Medulla oblongata (tissue), 1 donor: ENCODE measurements around the gene ATAD2B.

ENCODE experiments used
- DNase-seq: peaks from one replicate; pipeline ENCODE4 v3.0.0-alpha.2; 2015; ENCODE audit errors: extremely low spot score

ATAD2B gene

DNA sequence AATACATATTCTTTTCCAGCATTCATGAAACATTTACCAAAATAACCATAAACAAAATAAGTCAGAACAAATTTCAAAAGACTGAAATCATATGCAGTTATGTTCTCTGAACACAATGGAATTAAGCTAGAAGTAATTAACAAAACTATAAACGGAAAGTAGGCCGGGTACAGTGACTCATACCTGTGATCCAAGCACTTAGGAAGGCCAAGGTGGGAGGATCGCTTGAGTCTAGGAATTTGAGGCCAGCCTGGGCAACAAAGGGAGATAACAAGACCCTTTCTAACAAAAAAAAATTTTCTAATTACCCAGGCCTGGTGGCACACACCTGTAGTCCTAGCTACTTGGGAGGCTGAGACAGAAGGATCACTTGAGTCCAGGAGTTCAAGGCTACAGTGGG, 14.9 kb downstream of the ATAD2B start:
- DNase-seq = no peak

DNA sequence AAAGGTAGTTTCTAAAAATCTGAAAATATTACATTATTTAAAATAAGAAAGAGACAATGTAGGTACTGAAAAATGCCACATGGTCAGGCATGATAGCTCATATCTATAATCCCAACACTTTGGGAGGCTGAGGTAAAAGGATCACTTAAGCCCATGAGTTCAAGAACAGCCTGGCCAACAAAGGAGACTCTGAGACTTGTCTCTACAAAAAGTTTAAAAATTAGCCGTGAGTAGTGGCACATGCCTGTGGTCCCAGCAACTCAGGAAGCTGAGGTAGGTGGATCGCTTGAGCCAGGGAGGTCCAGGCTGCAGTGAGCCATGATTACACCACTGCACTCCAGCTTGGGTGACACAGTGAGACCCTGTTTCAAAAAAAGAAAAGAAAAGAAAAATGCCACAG, 21.8 kb downstream of the ATAD2B start:
- DNase-seq = no peak

DNA sequence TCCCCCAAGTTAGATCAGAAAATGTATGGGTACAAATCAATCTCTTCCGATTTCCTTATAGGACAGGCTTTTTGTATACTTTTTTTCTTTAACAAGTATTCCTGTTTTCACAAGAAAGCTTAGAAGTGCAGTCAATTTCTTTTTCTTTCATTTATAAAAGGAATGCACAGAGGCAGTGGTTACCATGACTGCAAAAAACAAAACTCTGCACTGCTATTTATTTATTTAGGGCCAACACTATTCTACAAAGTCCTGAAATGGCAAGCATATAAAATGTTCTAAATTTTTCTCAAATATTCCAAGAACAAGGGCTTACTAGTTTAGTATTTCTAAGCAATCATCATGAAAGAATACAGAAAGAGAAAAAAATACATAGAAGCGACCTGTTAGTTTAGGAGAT, 22.2 kb downstream of the ATAD2B start:
- no peak for DNase-seq

DNA sequence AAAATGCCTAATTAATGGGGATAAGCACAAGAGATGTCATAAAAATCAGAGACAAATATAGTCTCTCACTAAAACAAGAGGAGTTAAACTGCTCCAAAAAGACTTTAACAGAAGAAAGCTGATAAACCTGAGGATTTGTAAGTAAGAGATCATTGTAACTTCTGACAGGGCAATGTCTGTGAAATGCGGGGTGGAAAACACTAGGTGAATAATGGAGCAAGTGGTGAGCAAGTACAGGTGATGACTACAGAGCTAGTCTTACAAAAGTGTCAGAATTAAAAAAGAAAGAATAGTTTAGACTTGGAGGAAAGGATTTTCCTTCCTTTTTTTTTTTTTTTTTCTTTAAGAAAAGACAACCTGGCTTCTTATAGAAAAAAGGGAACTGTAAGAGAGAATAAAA, 22.7 kb downstream of the ATAD2B start:
- no peak for DNase-seq

DNA sequence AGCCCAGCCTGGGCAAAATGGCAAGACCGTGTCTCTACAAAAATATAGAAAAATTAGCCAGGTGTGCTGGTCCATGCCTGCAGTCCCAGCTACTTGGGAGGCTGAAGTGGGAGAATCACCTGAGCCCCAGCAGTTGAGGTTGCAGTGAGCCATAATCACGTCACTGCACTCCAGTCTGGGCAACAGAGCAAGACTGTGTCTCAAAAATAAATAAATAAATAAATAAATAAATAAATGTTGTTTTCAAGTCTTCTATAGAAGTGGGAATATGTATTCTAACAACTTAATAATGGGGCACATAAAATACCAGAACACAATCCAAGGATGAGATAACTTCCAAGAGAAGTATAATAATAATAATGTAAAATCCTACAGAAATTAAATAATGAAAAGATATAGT, 23.9 kb downstream of the ATAD2B start:
- no peak for DNase-seq

DNA sequence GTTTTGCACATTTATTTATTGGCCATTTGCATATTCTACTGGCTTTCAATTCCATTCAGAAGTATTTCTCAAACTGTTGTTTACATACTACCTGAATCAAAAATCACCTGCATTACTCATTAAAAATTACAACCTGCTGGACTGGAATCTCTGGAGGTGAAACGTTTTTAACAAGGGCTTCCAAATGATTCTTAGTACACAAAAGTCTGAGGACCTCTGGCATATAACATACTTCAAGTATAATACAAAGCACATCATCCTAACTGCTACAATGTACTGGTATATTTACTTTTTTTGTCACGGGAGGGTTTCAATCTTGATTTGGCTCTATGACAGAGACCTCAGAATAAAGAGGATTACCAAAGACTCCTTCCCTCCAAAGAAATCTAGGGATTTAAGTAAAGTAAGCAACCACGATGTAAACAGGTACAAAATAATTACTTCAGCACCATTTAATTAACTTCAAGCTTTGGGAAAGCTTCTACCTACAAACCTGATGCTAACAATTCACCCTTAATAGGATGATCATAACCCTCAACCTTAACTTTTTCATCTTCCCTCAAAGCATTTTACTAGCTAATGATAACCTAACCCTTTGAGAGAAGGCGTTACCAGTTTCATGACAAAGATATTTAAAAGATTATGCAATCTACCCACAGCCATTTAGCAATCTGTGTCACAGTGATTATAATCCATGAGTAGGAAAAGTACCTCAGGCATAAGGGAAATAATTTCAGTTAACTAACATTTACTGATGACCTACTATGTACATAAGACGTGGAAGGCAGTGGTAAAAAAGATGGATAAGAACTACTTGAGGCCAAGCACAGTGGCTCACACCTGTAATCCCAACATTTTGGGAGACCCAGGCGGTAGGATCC, 24.7 kb downstream of the ATAD2B start:
- DNase-seq = no peak

DNA sequence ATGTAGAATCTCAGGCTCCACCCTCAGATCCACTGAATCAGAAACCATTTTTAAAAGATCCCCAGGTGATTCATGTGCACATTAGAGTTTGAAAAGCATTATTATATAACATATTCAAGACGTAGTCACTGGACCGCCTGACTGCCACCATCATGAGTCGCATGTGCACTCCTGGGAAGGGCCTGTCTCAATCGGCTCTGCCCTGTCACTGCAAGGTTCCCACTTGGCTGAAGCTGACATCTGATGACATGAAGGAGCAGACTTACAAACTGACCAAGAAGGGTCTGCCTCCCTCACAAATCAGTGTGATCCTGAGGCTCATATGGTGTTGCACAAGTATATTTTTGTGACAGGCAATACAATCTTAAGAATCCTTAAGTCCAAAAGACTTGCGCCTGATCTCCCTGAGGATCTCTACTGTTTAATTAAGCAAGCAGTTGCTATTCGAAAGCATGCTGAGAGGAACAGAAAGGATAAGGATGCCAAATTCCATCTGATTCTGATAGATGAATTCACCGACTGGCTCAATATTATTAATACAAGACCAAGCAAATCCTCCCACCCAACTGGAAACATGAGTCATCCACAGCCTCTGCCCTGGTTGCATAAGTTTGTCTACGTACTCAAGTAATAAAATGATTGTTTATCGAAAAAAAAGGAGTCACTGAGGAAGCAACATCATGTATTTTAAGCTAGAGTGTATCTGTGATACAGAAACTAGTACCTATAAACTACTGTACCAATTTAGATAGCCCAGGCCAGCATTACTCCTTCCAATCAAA, 26.2 kb downstream of the ATAD2B start:
- no peak for DNase-seq

DNA sequence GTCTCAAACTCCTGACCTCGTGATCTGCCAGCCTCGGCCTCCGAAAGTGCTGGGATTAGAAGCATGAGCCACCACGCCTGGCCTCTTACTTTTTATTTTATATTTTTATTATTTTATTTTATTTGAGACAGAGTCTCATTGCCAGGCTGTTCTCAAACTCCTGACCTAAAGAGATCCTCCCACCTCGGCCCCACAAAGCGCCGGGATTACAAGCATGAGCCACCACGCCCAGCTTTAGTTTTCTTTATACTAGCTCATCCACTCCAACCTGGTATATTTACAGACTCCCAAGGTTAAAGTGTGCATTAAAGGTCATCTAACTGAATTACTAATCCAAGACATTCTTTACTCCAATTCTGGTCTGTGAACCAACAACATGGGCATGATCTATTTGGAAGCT, 26.8 kb downstream of the ATAD2B start:
- no peak for DNase-seq

DNA sequence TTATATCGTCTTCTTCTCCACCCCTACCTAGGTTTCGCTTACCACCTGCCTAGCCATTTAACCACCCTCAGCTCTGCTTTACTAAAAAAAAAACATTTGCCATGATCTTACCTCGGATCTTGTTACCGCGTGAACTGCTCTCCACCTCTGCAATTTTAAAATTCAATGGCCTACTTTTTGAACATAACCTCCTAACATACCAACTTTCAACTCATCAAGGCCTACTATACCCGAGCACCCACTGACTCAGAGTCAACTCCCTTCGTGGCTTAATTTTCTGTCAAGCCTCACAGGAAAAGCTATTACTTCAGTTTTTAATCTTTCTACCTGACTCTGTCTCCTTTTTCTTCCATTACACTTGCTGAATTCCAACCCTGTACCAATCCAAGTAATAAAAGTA, 55.7 kb downstream of the ATAD2B start:
- DNase-seq = no peak

DNA sequence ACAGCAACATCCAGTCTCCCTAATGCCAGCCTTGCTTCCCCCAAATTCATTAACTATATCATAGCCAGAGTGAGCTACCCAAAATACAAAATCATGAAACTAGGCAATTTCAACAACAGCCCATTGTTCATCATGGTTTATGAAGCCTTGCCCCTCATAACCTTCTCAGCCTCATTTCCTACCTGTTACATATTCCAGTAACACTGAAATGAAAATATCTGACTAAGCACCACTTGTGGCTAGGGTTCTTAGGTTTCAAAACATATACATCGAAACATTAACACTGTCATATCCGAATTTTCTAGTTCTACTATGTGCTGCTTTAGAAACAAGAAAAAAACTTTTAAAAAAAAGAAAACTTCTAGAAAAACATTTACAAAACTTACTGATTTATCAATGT, 59.5 kb downstream of the ATAD2B start:
- DNase-seq = no peak

DNA sequence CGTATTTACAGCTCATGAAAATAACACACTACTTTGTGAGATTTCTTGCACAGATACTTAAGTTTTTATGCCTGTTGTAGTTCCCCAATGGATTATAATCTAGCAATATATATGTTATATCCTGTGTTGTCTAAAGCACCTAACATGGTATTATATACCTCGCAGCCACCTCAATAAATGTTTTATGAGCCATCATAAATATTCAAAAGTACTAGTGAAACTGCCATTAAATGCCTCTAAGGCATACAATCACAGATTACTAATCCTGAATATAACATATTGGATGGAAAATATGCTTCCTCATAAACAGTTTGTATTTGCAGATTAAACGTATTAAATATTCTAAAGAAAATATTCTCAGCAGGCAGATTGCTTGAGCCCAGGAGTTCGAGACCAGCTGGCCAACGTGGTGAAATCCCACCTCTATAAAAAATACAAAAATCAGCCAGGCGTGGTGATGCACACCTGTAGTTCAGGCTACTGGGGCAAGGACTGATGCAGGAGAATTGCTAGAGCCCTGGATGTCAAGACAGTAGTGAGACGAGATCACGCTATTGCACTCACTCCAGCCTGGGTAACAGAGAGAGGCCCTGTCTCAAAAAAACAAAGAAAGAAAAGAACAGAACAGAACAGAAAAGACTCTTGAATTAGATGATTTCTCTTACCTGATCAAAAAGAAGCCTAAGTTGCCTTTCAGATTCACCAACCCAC, 64.1 kb downstream of the ATAD2B start:
- no peak for DNase-seq

DNA sequence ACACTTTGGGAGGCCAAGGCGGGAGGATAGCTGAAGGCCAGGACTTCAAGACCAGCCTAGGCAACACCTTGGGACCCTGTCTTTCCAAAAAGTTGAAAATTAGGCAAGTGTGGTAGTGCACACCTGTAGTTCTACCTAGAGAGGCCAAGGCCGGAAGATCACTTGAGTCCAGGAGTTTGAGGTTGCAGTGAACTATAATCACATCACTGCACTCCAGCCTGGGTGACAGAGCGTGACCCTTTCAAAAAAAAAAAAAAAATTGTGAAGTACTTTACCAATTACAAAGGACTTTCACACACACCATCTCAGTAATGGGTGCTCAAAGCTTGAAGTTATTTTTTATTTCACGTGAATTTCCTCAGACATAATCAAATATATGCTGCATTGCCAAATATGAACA, 65.0 kb downstream of the ATAD2B start:
- no peak for DNase-seq

DNA sequence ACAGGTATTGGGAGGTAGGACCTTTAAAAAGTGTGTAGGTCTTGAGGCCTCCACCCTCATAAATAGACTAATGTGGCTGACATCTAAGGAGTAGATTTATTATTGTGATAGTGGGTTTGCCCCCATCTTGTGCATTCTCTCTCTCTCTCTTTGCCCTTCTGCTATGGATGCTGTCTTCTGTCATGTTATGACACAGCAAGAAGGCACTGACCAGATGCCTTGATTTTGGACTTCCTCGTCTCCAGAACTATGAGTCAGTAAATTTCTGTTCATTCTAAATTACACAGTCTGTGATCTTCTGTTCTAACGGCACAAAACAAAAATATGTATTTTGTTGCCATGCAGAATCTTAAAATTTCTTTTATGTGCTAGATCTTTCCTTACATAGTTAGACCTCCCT, 66.9 kb downstream of the ATAD2B start:
- DNase-seq = no peak

DNA sequence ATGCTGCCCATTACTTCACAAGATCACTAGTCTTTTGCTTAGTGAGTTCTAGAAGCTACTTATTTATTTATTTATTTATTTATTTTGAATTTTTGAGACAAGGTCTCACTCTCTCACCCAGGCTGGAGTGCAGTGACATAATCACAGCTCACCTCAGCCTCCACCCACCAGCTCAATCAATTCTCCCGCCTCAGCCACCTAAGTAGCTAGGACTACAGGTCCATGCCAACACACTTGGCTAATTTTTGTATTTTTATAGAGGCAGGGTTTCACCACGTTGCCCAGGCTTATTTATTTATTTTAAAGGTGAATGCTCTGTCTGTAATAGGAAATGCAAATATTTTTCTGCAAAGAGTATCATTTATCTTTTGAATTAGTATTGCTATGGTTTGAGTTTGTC, 67.7 kb downstream of the ATAD2B start:
- DNase-seq = no peak

DNA sequence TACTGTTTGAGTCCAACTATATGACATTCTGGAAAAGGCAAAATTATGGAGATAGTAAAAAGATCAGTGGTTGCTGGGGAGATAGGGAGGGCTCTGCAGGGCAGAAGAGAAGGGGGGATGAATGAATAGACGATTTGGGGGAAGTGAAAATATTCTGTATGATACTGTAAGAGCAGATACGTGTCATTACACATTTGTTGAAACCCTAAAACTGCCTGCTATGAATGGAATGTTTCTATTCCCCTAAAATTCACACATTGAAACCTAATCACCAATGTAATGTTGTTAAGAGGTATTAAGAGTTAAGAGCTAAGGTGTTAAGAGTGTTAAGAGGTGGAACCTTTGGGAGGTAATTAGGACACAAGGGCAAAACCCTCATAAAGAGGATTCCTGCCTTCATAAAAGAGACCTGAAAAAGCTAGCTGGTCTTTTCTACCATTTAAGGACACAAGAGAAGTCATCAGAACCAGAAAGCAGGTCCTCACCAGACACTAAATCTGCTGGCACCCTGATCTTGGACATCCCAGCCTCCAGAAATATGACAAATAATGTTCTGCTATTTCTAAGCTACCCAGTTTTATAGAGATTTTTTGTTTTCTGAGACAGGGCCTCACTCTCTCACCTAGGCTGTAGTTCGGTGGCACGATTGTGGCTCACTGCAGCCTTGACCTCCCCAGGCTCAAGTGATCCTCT, 76.2 kb downstream of the ATAD2B start:
- DNase-seq = no peak

DNA sequence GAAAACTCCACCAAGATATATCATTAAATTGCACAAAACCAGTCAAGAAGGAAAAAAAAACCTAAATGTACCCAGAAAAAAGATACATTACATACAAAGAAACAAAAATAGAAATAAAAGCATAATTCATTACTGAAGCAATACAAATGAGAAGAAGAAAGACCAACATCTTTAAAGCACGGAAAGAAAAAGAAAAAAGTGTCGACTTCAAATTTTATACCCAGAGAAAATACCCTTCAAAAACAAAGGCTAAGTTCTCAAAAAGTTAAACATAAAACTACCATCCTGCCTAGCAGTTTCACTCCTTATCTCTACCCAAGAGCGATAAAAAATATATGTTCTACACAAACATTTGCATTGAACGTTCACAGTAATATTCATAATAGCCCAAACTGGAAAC, 82.0 kb downstream of the ATAD2B start:
- DNase-seq = no peak

DNA sequence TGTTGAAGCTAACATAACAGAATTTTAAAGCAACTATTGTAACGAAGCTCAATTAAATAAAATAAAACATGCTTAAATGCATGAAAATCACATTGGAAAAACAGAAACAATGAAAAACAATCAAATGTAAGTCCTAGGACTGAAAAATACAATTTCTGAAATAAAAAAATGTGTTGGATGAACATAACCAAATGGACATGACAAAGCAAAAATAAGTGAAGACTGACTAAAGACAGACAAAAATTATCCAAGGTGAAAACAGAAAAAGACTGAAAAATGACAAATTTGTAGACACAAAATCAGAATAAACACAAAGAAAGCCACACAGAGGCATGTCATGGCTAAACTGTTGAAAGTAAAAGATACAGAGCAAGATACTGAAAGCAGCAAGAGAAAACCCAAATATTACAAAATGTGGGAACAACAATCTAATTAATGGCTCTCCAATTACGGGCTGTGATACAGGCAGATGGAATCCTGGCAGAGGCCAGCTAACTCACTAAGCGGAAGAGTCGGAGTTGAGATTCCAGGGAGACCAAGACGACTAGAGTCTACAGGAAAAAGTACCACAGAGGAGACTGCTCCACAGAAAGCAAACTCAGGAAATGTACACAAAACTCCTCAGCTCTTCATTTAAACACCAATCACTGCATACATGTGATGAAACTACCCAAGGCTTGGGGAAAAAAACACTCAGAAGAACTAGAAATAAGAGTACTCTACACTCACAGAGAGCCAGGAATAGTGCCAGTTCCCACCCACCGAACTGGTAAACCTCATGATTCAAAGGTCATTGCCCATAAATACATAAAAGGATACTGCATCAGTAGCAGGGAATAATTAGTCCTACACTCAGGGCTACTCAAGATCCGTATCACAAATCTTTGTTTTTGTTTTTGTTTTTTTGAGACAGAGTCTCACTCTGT, 83.6 kb downstream of the ATAD2B start:
- DNase-seq = no peak

DNA sequence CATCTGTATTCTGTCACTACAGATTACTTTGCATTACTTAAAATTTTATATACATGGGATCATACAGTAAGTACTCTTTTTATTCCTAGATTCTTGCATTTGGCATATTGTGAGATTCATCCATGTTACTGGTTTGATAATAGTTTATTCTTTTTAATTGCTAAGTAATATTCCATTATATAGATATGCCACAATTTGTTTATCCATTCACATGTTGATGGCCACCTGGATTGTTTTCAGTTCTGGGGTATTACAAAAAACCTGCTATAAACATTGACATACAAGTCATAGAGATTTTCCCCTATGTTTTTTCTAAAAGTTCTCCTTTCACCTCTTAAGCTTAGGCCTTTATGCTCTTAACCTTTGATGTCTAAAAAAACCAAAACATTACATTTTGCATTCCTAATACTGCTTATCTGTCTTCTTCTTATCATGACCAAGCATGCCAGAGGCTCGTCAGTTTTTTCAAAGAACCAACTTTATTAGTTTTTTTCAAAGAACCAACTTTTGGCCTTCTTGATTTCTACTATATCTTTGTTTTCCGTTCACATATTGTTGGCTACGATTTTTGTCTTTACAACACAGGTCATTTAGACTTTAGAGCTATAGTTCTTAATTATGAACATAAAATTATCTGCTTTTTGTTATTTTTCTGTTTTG, 86.9 kb downstream of the ATAD2B start:
- no peak for DNase-seq

DNA sequence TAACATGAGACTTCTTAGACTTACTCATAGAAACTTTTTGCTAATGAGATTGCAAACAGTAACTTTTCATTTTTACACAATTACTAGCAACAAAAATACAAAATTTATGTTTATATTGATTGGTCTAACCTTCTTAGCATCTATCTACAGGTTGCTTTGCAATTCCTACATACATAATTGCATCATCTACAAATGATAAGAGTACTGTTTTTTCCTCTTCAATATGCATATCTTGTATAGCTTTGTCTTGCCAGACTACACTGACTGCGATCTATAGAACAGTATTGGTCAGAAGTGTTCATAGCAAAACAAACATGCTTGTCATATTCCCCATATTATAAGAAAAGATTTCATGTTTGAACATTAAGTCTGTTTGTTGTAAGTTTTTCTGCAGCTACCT, 87.9 kb downstream of the ATAD2B start:
- no peak for DNase-seq

DNA sequence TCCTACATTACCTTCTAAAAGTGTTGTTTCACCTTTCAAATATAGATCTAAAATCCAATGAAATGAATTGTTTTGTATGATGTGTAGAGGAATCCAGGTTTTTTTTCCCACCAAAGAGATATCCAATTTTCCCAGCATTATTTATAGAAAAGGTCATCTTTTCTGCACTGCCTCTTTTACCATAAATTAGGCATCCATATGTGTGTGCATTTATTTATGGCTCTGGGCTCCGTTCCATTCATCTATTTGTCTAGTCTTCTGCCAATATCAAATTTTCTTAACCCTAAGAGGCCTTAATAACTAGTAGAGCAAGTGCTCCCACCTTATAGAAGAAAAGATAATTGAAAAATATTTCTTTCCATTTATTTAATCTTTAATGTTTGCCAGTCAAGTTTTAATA, 88.3 kb downstream of the ATAD2B start:
- DNase-seq = no peak
